Neural progenitor cell (in vitro differentiated cells): ENCODE results near the gene PIM2. TPM values are rescaled to one million over a fixed set of nuclear protein-coding genes. Genes with fewer than 3 reads are reported as not detected.

Experiments used
- DNase-seq: peaks from one replicate; pipeline ENCODE4 v3.0.0-alpha.2; 2016; ENCODE audit warnings: low spot score
- H2AFZ ChIP-seq: fragments of 200-600 bp; sonication (generic); replicated peaks from 2 replicates; pipeline ENCODE4 v1.6.1; 2016; ENCODE audit warnings: antibody characterized with exemption
- H3F3A ChIP-seq: fragments of 200-600 bp; sonication (generic); 2 replicates; pipeline ENCODE4 v1.6.1; 2016; ENCODE audit warnings: antibody characterized with exemption, low read depth
- H3K27ac ChIP-seq: fragments of 200-600 bp; sonication (generic); 2 replicates; pipeline ENCODE4 v1.5.1; 2016; ENCODE audit warnings: mild to moderate bottlenecking
- H3K27me3 ChIP-seq: fragments of 200-600 bp; sonication (generic); 2 replicates; pipeline ENCODE4 v1.6.1; 2016; ENCODE audit warnings: mild to moderate bottlenecking, moderate library complexity
- H3K36me3 ChIP-seq: fragments of 200-600 bp; sonication (generic); 2 replicates; pipeline ENCODE4 v1.5.1; 2016
- H3K4me1 ChIP-seq: fragments of 200-600 bp; sonication (generic); 2 replicates; pipeline ENCODE4 v1.6.1; 2016; ENCODE audit warnings: mixed run types
- H3K4me2 ChIP-seq: fragments of 200-600 bp; sonication (generic); 2 replicates; pipeline ENCODE4 v1.6.1; 2016
- H3K4me3 ChIP-seq: fragments of 200-600 bp; sonication (generic); 2 replicates; pipeline ENCODE4 v1.5.1; 2016
- H3K79me2 ChIP-seq: fragments of 200-600 bp; sonication (generic); 2 replicates; pipeline ENCODE4 v1.6.1; 2016; ENCODE audit warnings: low read depth
- H3K9ac ChIP-seq: fragments of 200-600 bp; sonication (generic); 2 replicates; pipeline ENCODE4 v1.6.1; 2016
- H3K9me3 ChIP-seq: fragments of 200-600 bp; sonication (generic); 2 replicates; pipeline ENCODE4 v1.5.1; 2016; ENCODE audit warnings: low read depth
- H4K20me1 ChIP-seq: fragments of 200-600 bp; sonication (generic); 2 replicates; pipeline ENCODE4 v1.6.1; 2016; ENCODE audit warnings: low read depth
- H3K27ac Mint-ChIP-seq: 3 replicates; pipeline ENCODE4 v1.8.0; 2021; ENCODE audit warnings: mixed read lengths
- H3K27me3 Mint-ChIP-seq: 2 replicates; pipeline ENCODE4 v1.8.0; 2022; ENCODE audit warnings: low read depth, mild to moderate bottlenecking, inconsistent platforms, moderate library complexity, mixed read lengths; ENCODE audit not compliant: insufficient read depth
- H3K36me3 Mint-ChIP-seq: 3 replicates; pipeline ENCODE4 v1.8.0; 2021; ENCODE audit warnings: mixed read lengths
- H3K4me1 Mint-ChIP-seq: 3 replicates; pipeline ENCODE4 v1.8.0; 2021; ENCODE audit warnings: mixed read lengths
- H3K4me3 Mint-ChIP-seq: 3 replicates; pipeline ENCODE4 v1.8.0; 2021; ENCODE audit warnings: mild to moderate bottlenecking, moderate library complexity, mixed read lengths
- H3K9me3 Mint-ChIP-seq: 3 replicates; pipeline ENCODE4 v1.8.0; 2020; ENCODE audit warnings: mixed read lengths
- EZH2 ChIP-seq: fragments of 200-600 bp; sonication (generic); IDR thresholded peaks from 2 replicates; pipeline ENCODE4 v1.6.1; 2017; ENCODE audit warnings: antibody characterized with exemption, mild to moderate bottlenecking, moderate library complexity
- EZH2phosphoT487 ChIP-seq: fragments of 200-600 bp; sonication (generic); IDR thresholded peaks from 2 replicates; pipeline ENCODE4 v1.6.1; 2017; ENCODE audit warnings: antibody characterized with exemption
- total RNA-seq: library from RNA; depleted of rRNA; stranded (reverse); fragments of >200 nt; gene quantifications from 2 replicates; pipeline ENCODE4 v1.2.3, GENCODE V29; 2015; ENCODE audit warnings: low replicate concordance
- TF ChIP-seq, protein P1 (sequence below): fragments of 200-600 bp; sonication (generic); IDR thresholded peaks from 2 replicates; pipeline ENCODE4 v1.5.1; 2017; ENCODE audit warnings: antibody characterized with exemption, mild to moderate bottlenecking

Gene PIM2
- total RNA-seq, 1 donor from 2014 or later = 14.7 TPM

DNA sequence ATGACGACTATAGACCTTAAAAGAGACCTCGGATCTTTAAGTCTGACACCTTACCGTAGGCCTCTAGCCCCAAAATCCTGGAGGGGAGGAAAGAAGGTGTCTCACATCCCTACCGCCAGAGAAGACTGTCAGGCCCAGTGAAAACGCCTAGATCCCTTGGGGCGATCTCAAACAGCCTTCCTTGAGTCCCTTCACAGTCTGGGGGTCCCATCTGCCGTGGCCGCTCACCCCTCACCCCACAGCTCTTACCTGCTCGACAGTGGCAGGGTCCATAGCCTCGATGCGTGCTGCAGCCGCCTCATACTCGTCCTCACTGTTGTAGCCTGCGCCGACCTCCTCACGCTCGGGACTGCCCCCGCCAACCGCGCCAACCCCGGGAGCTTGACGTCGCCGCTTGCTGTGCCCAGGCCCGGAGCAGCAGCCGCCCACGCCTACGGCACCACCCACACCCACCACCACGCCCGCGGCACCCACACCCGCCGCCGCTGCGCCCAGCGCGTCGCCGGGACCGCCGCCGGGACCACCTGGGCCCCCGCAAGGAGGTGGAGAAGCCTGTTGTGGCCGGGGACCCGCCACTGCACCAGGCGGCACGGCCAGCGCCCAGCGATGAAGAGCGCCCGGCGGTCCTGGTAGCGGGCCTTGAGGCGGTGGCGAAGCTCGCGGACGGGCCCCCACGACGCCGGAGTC lies 38.0 kb upstream of the PIM2 start:
- Histone ChIP-seq H3K4me2 (peak overlapping the region; percentile 80), H3K4me3 (peak overlapping the region; percentile 60), H2AFZ (no peak overlapping the region), H3K27me3 (no peaks in the 10 kb centered on the region), H3K36me3 (no peaks in the 10 kb centered on the region), H3K9me3 (no peaks in the 10 kb centered on the region), H3K4me1 (no peaks in the 10 kb centered on the region), H3K9ac (peak overlapping the region; percentile 80), H3F3A (peaks cover 6% of the 10 kb centered on the region), H3K79me2 (peaks cover 53% of the 10 kb centered on the region), H3K27ac (no peak overlapping the region), H4K20me1 (peaks cover 26% of the 10 kb centered on the region)
- DNase-seq = peak; percentile 33
- Mint-ChIP-seq H3K4me1 (peaks cover 16% of the 10 kb centered on the region), H3K27me3 (peaks cover 11% of the 10 kb centered on the region), H3K36me3 (peaks cover 3% of the 10 kb centered on the region), H3K27ac (peak overlapping the region; percentile 81), H3K9me3 (peaks cover 14% of the 10 kb centered on the region), H3K4me3 (peak overlapping the region; percentile 89)
- no peak for TF ChIP-seq EZH2phosphoT487
- TF ChIP-seq EZH2 = no peak
- TF ChIP-seq, protein P1, sequence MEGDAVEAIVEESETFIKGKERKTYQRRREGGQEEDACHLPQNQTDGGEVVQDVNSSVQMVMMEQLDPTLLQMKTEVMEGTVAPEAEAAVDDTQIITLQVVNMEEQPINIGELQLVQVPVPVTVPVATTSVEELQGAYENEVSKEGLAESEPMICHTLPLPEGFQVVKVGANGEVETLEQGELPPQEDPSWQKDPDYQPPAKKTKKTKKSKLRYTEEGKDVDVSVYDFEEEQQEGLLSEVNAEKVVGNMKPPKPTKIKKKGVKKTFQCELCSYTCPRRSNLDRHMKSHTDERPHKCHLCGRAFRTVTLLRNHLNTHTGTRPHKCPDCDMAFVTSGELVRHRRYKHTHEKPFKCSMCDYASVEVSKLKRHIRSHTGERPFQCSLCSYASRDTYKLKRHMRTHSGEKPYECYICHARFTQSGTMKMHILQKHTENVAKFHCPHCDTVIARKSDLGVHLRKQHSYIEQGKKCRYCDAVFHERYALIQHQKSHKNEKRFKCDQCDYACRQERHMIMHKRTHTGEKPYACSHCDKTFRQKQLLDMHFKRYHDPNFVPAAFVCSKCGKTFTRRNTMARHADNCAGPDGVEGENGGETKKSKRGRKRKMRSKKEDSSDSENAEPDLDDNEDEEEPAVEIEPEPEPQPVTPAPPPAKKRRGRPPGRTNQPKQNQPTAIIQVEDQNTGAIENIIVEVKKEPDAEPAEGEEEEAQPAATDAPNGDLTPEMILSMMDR = no peak

DNA sequence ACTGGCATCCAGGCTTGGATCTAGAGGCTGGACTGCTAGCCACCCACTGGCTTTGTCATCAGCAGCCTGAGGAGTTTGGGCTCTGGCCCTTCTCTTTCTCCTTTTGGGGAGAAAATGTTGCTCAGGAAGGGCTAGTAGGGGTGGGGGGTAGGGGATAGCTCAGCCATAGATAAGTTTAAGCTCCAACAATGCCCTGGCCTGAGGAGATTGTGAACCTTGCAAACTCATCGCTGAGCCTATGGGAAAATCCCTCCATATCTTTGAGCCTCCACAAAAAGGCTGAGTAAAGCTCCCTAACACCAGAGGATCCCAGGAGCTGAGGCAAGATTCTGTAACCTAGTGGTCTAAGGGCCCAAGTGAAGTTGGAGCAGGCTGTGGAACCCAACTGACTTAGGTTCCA lies 29.8 kb upstream of the PIM2 start:
- no peak overlapping the region for H3K4me3 ChIP-seq
- H3K9ac ChIP-seq = no peak overlapping the region
- Mint-ChIP-seq H3K4me1 (no peaks in the 10 kb centered on the region), H3K27me3 (peaks cover 2% of the 10 kb centered on the region), H3K36me3 (peaks cover 2% of the 10 kb centered on the region), H3K27ac (no peak overlapping the region), H3K9me3 (peaks cover 3% of the 10 kb centered on the region), H3K4me3 (no peak overlapping the region)
- H4K20me1 ChIP-seq = peaks cover 35% of the 10 kb centered on the region
- H3K4me2 ChIP-seq = no peak overlapping the region
- no peaks in the 10 kb centered on the region for H3K9me3 ChIP-seq
- DNase-seq = no peak
- TF ChIP-seq EZH2phosphoT487 (no peak), EZH2 (no peak)
- TF ChIP-seq, protein P1 = no peak
- H3K36me3 ChIP-seq = no peaks in the 10 kb centered on the region
- H3K4me1 ChIP-seq = no peaks in the 10 kb centered on the region
- peaks cover 65% of the 10 kb centered on the region for H3K79me2 ChIP-seq
- H3K27me3 ChIP-seq = no peaks in the 10 kb centered on the region
- no peak overlapping the region for H3K27ac ChIP-seq
- H3F3A ChIP-seq = no peaks in the 10 kb centered on the region
- H2AFZ ChIP-seq = no peak overlapping the region

DNA sequence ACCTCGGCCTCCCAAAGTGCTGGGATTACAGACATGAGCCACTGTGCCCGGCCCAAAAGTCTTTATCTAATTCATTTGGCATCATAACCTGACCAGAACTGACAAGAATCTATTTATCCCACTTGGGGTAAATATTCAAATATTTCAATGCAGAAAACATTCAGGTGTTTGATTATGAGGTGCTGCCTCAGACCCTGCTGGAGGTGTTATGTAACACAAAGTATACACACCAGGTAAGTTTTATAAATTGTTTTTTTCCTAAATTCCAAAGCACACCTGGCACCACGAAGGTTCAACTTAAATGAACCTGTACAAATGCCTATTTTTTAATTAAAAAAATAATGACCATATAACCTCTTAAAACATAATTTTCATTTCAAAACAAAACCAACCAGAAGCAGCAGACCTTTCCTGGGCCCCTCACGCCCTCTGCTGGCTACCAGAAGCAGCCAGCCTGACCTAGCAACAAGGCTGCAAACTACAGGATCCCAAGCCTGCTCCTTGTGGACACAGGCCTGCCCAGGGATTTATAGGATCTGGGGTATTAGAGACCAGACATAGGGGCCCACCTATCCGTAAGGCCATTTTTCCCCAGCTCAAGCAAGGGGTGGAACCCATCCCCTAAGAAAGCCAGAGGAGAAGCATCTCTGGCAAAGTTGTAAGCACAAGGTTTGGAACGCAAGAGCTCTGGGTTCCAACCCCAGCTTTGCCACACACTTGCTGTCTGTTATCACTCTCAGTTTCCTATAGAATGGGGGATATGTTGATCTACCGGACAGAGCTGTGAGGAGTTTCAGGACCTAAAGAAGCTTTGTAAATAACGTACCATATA lies 26.9 kb upstream of the PIM2 start:
- Histone ChIP-seq H3K4me2 (no peak overlapping the region), H3F3A (no peaks in the 10 kb centered on the region), H3K9me3 (no peaks in the 10 kb centered on the region), H3K36me3 (no peaks in the 10 kb centered on the region), H3K27me3 (no peaks in the 10 kb centered on the region), H3K79me2 (peaks cover 58% of the 10 kb centered on the region), H3K27ac (peak overlapping the region; percentile 9), H3K4me3 (no peak overlapping the region), H3K4me1 (no peaks in the 10 kb centered on the region), H3K9ac (no peak overlapping the region), H4K20me1 (peaks cover 19% of the 10 kb centered on the region), H2AFZ (no peak overlapping the region)
- Mint-ChIP-seq H3K36me3 (peaks cover 4% of the 10 kb centered on the region), H3K27ac (peak overlapping the region; percentile 13), H3K27me3 (peaks cover 6% of the 10 kb centered on the region), H3K4me3 (no peak overlapping the region), H3K9me3 (peaks cover 3% of the 10 kb centered on the region), H3K4me1 (no peaks in the 10 kb centered on the region)
- TF ChIP-seq EZH2 (no peak), EZH2phosphoT487 (no peak)
- TF ChIP-seq, protein P1 = peak; percentile 76
- peak; percentile 74 for DNase-seq
